ENCODE measurements around the gene UBXN2A.

The UBXN2A gene

DNA sequence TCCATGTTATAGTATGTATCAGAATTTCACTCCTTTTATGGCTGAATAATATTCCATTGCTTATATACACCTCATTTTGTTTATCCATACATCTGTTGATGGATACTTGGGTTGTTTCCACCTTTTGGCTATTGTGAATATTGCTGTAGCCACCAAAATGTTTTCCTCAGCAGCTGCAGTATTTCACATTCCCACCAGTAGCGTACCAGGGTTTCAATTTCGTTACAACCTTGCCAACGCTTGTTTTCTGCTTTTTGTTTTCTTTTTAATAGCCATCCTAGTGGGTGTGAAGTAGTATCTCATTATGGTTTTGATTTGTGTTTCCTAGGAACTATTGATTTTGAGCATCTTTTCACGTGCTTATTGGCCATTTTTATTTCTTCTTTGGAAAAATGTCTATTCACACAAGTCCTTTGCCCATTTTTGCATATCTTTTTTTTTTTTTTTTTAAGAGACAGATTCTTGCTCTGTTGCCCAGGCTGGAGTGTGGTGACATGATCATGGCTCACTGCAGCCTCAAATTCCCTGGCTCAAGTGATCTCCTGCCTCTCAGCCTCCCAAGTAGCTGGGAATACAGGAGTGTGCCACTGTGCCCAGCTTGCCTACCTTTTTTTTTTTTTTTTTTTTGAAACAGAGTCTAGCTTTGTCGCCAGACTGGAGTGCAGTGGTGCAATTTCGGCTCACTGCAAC, 14.2 kb downstream of the UBXN2A start:
- no peak for DNase-seq (ENCODE audit: low spot score)
- Mint-ChIP-seq H3K27me3 (ENCODE audit: low read depth) (no peaks in the 10 kb centered on the region), H3K9me3 (no peaks in the 10 kb centered on the region), H3K4me1 (ENCODE audit: low read depth) (peaks cover 3% of the 10 kb centered on the region), H3K36me3 (ENCODE audit: low read depth) (no peaks in the 10 kb centered on the region), H3K27ac (no peak overlapping the region), H3K4me3 (no peak overlapping the region)

DNA sequence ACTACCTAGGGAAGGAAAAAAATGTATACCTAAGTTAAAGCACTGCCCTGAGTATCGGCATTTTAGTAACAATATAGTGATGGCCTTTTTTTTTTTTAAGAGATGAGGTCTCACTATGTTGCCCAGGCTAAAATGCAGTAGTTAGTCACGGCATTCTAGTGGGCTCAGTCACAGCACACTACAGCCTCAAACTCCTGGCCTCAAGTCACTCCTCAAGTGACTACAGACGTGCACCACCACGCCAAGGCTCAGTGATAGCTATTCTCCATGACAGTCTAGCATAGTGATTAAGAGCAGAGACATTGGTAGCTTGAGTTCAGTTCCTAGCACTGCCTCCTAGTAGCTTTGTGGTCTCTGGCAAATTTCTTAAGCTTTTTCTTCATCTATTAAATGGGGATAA, 27.6 kb downstream of the UBXN2A start:
- no peaks in the 10 kb centered on the region for H3K27me3 Mint-ChIP-seq (ENCODE audit: low read depth)

DNA sequence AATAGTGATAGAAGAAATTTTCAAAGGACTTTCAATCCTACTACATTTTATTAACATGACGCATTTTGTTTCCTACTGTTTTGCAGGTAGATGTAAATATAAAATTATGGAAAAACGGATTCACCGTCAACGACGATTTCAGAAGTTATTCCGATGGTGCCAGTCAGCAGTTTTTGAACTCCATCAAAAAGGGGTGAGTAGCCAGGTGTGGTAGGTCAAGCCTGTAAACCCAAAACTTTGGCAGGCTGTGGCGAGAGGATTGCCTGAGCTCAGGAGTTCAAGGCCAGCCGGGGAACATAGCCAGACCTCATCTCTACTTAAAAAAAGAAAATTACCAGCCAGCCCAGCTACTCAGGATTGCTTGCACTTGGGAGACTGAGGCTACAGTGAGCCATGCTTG, 36.6 kb downstream of the UBXN2A start:
- no peaks in the 10 kb centered on the region for H3K27me3 Mint-ChIP-seq (ENCODE audit: low read depth)
- no peaks in the 10 kb centered on the region for H3K9me3 Mint-ChIP-seq
- H3K4me3 Mint-ChIP-seq = no peak overlapping the region
- H3K27ac Mint-ChIP-seq = no peak overlapping the region
- no peak for DNase-seq (ENCODE audit: low spot score)
- H3K4me1 Mint-ChIP-seq (ENCODE audit: low read depth) = no peaks in the 10 kb centered on the region
- H3K36me3 Mint-ChIP-seq (ENCODE audit: low read depth) = peaks cover 15% of the 10 kb centered on the region

More for the DNA sequence above, 27.6 kb downstream of the UBXN2A start:
- Mint-ChIP-seq H3K27ac (no peak overlapping the region), H3K36me3 (ENCODE audit: low read depth) (peaks cover 5% of the 10 kb centered on the region), H3K9me3 (no peaks in the 10 kb centered on the region), H3K4me1 (ENCODE audit: low read depth) (no peaks in the 10 kb centered on the region), H3K4me3 (no peak overlapping the region)
- no peak for DNase-seq (ENCODE audit: low spot score)

DNA sequence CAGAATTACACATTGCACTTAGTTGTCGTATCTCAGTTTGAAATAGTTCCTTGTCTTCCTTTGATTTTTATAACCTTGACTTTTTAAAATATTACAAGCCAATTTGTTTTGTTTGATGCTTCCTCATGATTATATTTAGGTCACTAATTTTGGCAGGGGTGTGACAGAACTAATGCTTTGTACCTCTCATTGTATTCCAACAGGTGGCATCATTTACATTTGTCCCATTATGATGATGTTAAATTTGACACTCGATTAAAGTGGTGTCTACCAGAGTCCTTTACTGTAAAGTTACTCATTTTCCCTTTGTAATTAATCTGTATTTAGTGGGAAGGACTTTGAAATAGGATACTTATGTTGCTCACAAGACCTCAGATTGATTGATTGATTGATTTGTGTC, 48.1 kb downstream of the UBXN2A start:
- H3K27ac Mint-ChIP-seq = no peak overlapping the region
- H3K36me3 Mint-ChIP-seq (ENCODE audit: low read depth) = no peaks in the 10 kb centered on the region

DNA sequence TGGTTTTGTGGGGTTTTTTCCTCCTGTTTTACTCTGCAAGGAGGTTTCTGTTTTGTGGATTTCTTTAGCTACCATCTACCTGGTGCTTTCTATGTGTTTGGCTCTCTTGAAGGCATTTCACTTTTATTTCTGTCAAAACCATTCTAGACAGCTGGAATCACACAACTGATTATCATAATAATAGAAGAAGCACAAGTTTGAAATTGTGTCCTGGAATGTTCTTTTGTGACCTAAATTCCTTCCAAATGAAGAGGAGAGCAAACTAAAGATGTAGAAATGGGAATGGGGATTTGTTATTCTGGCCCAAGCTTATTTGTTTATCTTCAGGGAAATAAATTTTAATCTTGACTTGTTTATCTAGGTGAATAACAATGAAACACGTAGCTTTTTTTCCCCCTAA, 52.7 kb downstream of the UBXN2A start:
- no peak for DNase-seq (ENCODE audit: low spot score)
- Mint-ChIP-seq H3K9me3 (no peaks in the 10 kb centered on the region), H3K4me3 (no peak overlapping the region), H3K4me1 (ENCODE audit: low read depth) (no peaks in the 10 kb centered on the region), H3K27me3 (ENCODE audit: low read depth) (no peaks in the 10 kb centered on the region), H3K36me3 (ENCODE audit: low read depth) (no peaks in the 10 kb centered on the region), H3K27ac (no peak overlapping the region)

More for the DNA sequence above, 48.1 kb downstream of the UBXN2A start:
- Mint-ChIP-seq H3K4me3 (no peak overlapping the region), H3K9me3 (no peaks in the 10 kb centered on the region), H3K27me3 (ENCODE audit: low read depth) (no peaks in the 10 kb centered on the region), H3K4me1 (ENCODE audit: low read depth) (no peaks in the 10 kb centered on the region)
- DNase-seq (ENCODE audit: low spot score) = no peak

DNA sequence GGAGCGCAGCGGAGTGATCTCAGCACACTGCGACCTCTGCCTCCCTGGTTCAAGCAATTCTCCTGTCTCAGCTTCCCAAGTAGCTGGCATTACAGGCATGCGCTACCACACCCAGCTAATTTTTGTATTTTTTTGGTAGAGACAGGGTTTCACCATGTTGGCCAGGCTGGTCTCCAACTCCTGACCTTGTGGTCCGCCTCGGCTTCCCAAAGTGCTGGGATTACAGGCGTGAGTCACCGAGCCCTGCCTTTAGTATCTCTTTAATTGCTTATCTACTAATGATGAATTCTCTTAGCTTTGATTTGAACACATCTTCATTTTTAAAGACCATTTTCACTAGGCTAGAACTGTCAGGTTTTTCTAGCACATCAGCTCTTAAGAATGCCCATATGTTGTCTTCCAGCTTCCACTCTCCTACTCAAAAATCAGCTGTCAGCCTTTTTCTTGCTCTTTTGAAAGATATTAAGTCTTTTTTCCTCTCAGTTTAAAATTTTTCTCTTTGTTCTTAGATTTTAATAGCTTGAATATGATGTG, 53.5 kb downstream of the UBXN2A start:
- H3K4me1 Mint-ChIP-seq (ENCODE audit: low read depth) = no peaks in the 10 kb centered on the region
- H3K36me3 Mint-ChIP-seq (ENCODE audit: low read depth) = peaks cover 2% of the 10 kb centered on the region
- H3K9me3 Mint-ChIP-seq = no peaks in the 10 kb centered on the region
- H3K27me3 Mint-ChIP-seq (ENCODE audit: low read depth) = no peaks in the 10 kb centered on the region
- H3K4me3 Mint-ChIP-seq = no peak overlapping the region
- H3K27ac Mint-ChIP-seq = no peak overlapping the region
- no peak for DNase-seq (ENCODE audit: low spot score)

DNA sequence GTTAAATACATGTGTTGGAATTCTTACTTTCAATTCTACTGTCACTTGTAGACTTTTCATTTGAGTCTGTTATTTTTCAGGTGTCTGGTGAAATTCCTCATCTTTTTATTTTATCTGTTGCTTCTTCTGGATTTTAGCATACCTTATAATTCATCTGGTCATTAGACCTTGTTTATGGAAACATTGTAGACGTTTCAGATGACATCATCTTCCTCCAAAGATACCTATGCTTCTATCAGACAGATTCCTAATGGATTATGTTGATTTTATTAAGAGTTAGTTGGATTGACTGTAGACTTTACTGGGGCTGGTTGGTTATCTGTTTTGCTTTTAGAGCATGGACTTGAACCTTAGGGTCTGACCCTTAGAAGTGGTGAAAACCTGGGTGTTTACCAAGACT, 54.3 kb downstream of the UBXN2A start:
- no peak overlapping the region for H3K27ac Mint-ChIP-seq
- H3K27me3 Mint-ChIP-seq (ENCODE audit: low read depth) = no peaks in the 10 kb centered on the region
- H3K4me1 Mint-ChIP-seq (ENCODE audit: low read depth) = no peaks in the 10 kb centered on the region
- H3K36me3 Mint-ChIP-seq (ENCODE audit: low read depth) = peaks cover 2% of the 10 kb centered on the region
- no peaks in the 10 kb centered on the region for H3K9me3 Mint-ChIP-seq
- no peak for DNase-seq (ENCODE audit: low spot score)
- no peak overlapping the region for H3K4me3 Mint-ChIP-seq

DNA sequence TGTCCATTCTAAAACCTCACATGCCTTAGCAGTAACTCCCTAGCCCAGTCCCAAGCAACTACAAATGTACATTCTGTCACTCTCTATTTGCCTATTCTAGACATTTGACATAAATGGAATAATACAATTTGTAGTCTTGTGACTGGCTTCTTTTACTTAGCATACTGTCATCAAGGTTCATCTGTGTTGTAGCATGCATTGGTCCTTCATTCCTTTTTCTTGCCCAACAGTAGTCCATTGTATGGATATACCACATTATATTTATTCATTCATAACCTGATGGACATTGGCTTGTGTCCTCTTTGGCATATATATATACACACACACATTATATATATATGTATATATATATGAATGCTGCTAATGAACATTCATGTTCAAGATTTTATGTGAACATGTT, 67.4 kb downstream of the UBXN2A start:
- no peak for DNase-seq (ENCODE audit: low spot score)
- H3K4me3 Mint-ChIP-seq = no peak overlapping the region

DNA sequence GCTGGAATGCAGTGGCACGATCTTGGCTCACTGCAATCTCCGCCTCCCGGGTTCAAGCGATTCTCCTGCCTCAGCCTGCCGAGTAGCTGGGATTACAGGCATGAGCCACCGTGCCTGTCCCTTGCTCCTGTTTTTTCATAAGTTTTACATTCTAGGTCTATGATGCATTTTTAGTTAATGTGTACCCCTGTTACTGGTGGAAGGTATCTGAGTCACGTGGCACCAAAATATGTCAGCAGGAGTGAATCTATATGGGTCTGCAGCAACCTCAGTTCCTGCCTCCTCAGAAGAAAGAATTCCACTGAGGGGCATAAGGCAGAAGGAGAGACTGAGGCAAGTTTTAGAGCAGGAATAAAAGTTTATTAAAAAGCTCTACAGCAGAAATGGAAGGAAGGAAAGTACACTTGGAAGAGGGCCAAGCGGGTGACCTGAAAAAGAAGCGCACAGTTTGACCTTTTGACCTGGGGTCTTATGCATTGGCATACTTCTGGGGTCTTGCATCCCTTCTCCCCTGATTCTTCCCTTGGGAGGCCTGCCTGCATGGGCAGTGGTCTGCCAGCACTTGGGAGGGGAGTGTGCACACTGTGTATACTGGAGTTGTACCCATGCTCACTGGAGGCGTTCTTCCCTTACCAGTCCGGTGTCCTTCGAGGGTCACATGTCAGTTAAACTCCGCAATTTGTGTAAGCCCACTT, 68.6 kb downstream of the UBXN2A start:
- no peak overlapping the region for H3K4me3 Mint-ChIP-seq
- peaks cover 38% of the 10 kb centered on the region for H3K27me3 Mint-ChIP-seq (ENCODE audit: low read depth)
- peaks cover 3% of the 10 kb centered on the region for H3K4me1 Mint-ChIP-seq (ENCODE audit: low read depth)
- no peak overlapping the region for H3K27ac Mint-ChIP-seq
- H3K36me3 Mint-ChIP-seq (ENCODE audit: low read depth) = no peaks in the 10 kb centered on the region
- no peaks in the 10 kb centered on the region for H3K9me3 Mint-ChIP-seq
- no peak for DNase-seq (ENCODE audit: low spot score)

More for the DNA sequence above, 67.4 kb downstream of the UBXN2A start:
- H3K9me3 Mint-ChIP-seq = no peaks in the 10 kb centered on the region
- H3K27ac Mint-ChIP-seq = no peak overlapping the region
- H3K27me3 Mint-ChIP-seq (ENCODE audit: low read depth) = peaks cover 37% of the 10 kb centered on the region
- H3K4me1 Mint-ChIP-seq (ENCODE audit: low read depth) = peaks cover 3% of the 10 kb centered on the region
- H3K36me3 Mint-ChIP-seq (ENCODE audit: low read depth) = no peaks in the 10 kb centered on the region

DNA sequence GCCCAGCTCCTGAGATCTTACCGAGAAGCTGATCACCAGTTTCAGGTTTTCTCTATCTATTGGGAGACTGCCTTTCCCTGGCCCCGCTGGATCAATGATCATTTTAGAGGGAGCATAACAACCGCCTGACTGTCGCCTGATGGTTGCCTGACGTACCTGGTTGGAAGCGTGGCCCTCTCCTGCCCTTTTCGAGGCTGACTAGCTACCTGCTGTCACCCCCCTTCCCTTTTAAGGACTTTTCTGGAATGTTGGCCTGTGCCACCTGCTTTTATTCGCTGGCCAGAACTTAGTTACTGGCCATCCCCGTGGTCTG, 69.1 kb downstream of the UBXN2A start:
- Mint-ChIP-seq H3K9me3 (no peaks in the 10 kb centered on the region), H3K4me3 (no peak overlapping the region), H3K27me3 (ENCODE audit: low read depth) (peaks cover 38% of the 10 kb centered on the region)

DNA sequence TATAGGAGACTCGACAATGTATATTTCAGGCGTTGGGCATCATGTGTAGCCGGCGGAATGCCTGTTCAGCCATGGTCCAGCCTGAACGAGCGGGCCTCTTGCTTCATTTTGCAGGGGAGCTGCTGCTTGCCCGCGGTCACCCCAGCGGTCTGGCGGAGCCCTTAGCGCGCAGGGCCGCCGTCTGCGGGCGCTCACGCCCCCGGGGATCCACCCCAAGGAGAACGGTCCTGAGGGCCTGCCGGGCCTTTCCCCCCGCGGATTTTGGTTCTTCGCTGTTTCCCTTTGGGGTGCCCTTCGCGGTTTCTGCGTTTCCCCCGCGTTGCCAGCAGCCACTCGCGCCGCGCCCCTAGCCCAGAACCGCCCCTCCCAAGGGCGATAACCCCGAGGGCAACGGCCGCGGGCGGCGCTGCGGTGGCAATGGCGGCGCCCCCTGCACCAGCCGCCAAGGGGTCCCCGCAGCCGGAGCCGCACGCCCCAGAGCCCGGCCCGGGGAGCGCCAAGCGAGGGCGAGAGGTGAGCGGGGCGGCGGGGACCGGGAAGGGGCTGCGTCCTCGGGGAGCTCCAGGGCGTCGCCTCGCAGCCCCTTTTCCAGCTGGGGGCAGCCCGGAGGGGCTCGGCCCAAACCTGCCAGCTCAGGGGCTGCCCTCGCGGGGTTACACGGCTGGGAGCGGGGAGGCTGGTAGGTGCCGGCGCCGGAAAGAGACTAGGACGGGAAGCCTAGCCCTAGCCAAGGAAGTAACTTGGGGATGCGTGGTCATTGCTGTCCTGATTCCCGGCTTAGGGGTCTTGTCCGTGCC, 69.6 kb downstream of the UBXN2A start, which contains the start of gene MFSD2B:
Gene MFSD2B (plus strand): TSS at position 406 of the 797 bp plus-strand sequence. CDS start 12 bp downstream, at position 418.
- no peaks in the 10 kb centered on the region for H3K9me3 Mint-ChIP-seq
- H3K4me1 Mint-ChIP-seq (ENCODE audit: low read depth) = peaks cover 3% of the 10 kb centered on the region
- H3K36me3 Mint-ChIP-seq (ENCODE audit: low read depth) = no peaks in the 10 kb centered on the region
- no peak for DNase-seq (ENCODE audit: low spot score)
- H3K27ac Mint-ChIP-seq = no peak within 1 kb of the TSS
- H3K4me3 Mint-ChIP-seq = peak within 1 kb of the TSS; percentile 11
- peaks cover 38% of the 10 kb centered on the region for H3K27me3 Mint-ChIP-seq (ENCODE audit: low read depth)

More for the DNA sequence above, 69.1 kb downstream of the UBXN2A start:
- Mint-ChIP-seq H3K36me3 (ENCODE audit: low read depth) (no peaks in the 10 kb centered on the region), H3K4me1 (ENCODE audit: low read depth) (peaks cover 3% of the 10 kb centered on the region), H3K27ac (no peak overlapping the region)
- DNase-seq (ENCODE audit: low spot score) = no peak

DNA sequence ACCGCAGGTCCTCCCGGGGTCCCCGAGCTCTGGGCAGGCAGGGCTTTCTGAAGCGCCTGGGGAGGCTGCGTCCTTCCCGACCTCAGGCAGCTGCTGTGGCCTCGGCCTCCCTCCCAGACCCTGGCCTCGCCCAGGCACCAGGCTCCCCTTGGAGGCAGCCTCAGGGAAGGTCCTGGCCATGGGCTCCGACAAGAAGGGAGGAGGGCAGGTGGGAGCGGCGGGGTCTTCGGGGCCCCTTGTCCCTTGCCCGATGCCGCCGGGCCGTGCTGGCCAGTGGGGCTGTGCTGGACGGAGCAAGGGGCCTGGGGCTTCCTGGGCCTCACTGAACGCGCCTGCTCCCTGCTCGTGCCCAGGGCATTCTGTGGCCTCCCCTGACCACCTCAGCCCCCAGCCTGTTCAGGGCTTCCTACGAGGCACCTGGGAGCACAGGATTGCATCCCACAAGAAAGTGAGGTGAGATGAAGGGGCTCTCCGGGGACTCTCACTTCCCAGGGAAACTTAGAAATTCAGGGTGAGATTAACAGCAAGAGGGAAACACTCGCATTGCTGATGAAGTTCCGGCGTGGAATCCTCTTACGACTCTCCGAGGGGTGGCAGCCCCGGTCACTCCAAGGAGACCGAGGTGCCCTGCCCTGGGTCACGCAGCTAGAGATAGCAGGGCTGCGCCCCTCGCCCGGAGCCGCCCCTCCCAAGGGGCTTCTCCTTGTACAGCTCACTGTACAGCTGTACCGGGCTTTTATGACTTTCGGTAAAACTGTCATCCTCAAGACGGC, 70.4 kb downstream of the UBXN2A start:
- Mint-ChIP-seq H3K4me3 (peak overlapping the region; percentile 11), H3K36me3 (ENCODE audit: low read depth) (no peaks in the 10 kb centered on the region), H3K4me1 (ENCODE audit: low read depth) (peaks cover 3% of the 10 kb centered on the region), H3K27ac (no peak overlapping the region), H3K27me3 (ENCODE audit: low read depth) (peaks cover 38% of the 10 kb centered on the region), H3K9me3 (no peaks in the 10 kb centered on the region)
- no peak for DNase-seq (ENCODE audit: low spot score)

DNA sequence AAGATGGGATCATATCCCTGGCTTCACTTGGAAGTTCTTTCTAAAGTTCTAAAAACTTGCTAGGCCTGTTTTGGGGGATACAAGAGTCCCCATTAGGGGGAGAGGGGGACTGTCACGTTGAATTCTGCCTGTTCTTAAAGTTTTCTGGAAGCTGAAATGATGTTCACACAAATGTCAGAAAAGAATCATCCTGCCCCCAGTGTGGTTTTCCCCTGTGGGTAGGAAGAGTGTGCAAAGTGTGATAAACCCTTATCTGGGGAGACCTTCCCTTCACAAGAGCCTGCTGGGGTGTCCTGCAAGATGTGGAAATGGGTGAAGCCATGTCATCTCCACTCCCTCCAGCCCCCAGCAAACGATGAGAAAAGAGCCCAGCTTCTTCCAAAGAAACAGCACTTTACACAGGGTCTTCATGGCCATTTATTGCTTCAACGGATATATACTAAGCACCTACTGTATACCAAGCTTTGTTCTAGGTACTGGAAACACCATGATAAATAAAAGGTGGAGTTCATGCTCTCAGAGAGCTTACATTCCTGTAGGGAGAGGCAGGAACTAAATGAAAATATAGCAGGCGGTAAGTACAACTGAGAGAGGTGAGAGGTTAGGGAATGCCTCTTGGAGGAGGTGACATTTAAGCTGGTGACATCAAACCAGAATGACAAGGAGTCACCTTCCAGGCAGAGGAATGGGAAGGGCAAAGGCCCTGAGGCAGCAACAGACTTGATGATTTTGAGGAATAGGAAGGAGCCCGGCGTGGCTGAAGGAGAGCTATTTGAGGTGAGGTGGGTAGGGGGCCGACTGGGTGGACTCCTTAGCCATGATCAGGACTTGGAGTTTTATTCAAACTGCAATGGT, 71.2 kb downstream of the UBXN2A start:
- peaks cover 38% of the 10 kb centered on the region for H3K27me3 Mint-ChIP-seq (ENCODE audit: low read depth)
- no peak overlapping the region for H3K27ac Mint-ChIP-seq
- no peaks in the 10 kb centered on the region for H3K36me3 Mint-ChIP-seq (ENCODE audit: low read depth)
- H3K4me1 Mint-ChIP-seq (ENCODE audit: low read depth) = peaks cover 3% of the 10 kb centered on the region
- H3K9me3 Mint-ChIP-seq = no peaks in the 10 kb centered on the region
- no peak for DNase-seq (ENCODE audit: low spot score)
- no peak overlapping the region for H3K4me3 Mint-ChIP-seq
